Activated CD8-positive, alpha-beta memory T cell treated with anti-CD3 and anti-CD28 coated beads for 4 hours (primary cell): Measurements from ENCODE around the gene SLC35G1.

Experiments used
- DNase-seq, 2 donors: peaks; one replicate each; pipeline ENCODE4 v3.0.0-alpha.2; 2020; ENCODE audit warnings: low read depth in 2 of 2

The SLC35G1 gene

GRCh38 chr10:93876381-93876780 lies 17.4 kb upstream of the SLC35G1 start:
- DNase-seq, result no peak

DNA sequence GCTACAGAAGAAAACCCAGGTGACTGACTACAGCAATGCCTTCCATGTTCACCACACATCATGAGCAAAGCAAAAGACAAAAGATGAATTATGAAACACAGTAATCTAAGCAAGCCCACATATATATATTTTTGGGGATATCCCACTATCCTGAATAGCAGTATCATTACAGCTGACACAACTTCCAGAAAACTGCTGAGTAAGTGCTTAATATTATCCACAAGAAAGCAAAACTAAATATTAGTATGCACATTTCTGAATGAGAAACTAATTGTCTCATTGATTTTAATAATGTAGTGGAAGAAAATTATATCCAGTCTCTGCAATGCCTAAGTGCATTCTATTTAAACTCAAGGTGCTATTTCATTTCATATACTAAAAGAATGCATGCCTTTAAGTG lies 14.5 kb upstream of the SLC35G1 start:
- DNase-seq, result no peak

DNA sequence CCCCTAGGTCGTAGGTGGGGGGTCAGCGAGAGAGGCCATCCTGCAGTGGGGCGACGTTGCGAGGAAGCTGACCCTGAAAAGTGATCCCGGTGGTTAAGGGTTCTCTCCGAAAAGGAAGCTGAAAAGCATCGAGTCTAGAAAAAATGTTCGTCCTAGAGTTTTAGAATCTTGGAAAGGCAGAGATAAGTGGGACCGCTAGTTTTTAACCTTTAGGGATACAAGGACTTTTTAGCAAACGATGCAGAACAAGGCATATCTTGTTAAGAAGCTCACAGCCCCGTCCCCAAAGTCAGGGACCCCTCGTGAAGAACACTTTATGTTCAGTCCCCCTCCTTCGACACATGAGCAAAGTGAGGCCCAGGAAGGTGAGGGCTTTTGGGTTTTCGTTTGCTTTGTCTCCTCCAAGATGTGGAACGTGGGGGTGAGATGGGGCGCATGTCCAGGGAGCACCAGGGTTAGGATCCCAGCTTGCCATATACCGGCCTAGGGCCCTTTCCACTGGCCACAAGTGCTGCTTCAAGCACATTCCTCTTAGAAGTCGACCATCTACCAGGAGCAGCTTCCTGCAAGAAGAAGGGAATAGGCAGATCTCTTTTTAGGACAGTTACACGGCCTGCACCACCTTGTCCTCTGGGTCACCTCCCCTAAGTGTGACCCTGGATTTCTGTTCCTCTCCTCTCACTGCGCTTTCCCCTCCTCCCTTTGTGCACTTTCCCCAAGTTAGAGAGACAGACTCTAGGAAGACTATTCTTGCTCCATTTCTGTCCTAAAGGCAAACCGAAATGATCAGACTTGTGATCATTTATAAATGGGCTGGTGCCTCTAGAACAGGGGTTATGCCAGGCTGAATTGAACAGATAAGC lies 969 bp downstream of the SLC35G1 start:
- no peak for DNase-seq

DNA sequence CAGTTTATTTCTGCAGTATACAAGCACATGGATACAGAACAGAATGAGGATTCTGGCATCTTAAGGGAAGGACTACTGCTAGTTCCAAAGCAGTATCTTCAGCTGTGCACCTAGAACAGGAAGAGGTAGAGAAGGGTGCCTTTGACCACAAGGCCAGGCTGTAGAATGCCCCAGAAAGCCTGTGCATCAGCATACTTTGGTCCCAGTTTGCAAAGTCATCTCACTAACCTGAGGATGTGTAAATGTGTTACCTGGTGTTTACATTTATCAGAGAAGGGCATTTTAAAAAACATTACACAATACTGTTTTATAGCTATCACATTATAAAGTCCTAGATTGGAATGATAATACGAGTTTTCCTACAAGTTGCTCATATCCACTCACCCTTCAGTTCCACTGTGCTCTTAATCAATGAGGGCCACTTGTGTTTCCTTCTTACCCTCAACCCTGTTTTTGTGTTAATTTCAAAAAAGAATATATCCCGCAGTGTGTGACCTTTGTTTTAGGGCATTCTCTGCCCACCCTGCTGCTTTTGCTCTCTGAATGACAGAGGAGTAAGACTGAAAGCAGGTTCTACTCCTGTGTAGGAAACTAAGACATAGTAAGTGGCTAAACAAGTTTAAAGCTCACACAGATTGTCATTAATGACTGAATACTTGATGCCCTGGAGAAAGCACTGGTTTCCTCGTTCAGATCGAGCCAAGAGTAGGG lies 3.4 kb downstream of the SLC35G1 start:
- no peak for DNase-seq

- no peak for DNase-seq
Measured at GRCh38 chr10:93899109-93899508, 5.3 kb downstream of the SLC35G1 start.

DNA sequence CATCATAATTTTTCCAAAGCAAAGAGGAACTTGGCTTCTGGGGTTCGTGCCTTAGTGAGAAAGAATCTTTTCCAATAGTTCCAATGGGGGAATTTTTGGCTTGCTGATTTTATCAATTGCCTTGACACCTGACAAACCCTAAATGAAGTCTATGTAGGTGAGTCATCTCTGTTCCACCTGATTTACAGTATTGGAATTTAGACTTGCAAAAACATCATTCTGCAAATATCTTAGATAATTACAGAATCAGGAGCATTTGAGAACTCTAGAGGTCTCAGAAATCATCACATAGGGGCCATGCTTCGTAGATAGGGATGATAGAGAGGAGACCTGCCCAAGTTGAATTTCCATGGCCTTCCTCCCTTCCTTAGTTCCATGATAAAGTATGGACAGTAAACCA lies 9.3 kb downstream of the SLC35G1 start:
- no peak for DNase-seq

DNA sequence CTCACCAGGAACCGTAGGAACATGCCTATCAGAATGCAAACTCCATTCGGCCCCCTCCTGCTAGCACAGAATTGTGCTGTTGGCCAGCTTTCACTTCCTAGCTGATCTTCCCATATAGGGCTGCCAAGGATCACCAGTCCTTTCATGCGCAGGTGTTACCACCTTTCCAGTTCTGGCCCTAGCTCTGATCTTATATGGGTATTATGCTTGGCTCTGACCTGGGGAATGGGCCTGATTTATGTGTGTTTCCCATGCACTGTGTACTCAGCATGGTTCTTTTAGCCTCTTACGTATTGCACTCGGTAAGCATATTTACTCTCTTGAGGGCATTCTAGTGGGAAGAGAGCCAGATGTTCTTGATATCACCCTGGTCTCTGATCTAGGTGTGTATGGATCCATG lies 11.1 kb downstream of the SLC35G1 start:
- DNase-seq, result no peak

- DNase-seq, result no peak
Measured at GRCh38 chr10:93907059-93907458, 13.3 kb downstream of the SLC35G1 start.

DNA sequence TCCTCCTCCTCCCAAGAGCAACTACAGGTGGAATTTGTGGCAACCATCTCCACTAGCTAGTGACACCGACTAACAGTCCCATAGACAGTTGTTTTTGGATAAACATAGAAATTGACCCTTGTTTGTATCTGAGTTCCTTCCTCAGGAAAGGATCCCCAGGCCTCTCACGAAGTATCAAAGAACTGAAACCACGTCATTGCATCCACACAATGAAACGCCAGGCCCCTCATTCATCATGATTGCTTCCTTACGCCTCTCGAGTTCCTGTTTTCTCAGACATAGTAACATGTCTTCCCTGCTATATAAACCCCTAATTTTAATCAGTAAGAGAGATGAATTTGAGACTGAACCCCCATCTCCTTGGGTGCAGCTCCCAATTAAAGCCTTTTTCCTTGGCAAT lies 18.1 kb downstream of the SLC35G1 start:
- no peak for DNase-seq

DNA sequence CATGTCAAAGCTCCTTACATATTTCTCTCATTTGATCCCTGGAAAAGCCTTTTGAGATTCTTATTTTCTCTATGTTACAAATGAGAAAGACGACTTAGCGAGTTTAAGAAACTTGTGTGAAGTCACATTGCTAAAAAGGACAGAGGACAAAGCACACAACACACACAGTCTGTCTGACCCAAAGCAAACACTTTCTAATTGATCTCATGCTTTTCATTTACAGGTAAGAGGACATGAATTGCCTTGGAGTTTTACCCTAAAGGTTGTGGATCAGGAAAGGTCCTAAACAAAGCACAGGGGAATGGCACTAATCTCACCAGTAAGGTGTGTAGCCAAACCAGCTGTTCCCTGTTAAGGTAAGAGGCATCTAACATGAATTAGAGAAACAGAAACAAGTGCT lies 18.7 kb downstream of the SLC35G1 start:
- DNase-seq, result no peak

GRCh38 chr10:93913706-93914105 lies 19.9 kb downstream of the SLC35G1 start:
- DNase-seq, result no peak

- no peak for DNase-seq
Measured at GRCh38 chr10:93915598-93915997, 21.8 kb downstream of the SLC35G1 start.

- no peak for DNase-seq
Measured at GRCh38 chr10:93916257-93917063, 22.7 kb downstream of the SLC35G1 start.

DNA sequence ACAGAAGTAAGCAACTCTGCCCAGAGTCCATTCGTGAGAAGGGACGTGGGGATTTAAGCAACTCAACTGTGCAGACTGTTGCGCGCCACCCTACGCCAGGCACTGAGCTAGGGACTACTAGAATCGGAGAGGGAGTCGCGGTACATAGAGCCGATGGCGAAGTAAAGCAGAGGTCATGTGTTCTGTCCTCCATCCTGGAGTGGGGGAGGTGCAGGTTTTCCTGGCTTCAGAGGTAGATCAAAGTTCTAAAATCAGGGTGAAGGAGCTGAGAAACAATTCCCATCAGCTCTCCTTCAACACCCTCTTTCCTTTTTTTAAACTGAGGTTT lies 23.2 kb downstream of the SLC35G1 start:
- no peak for DNase-seq

GRCh38 chr10:93917821-93918220 lies 24.0 kb downstream of the SLC35G1 start:
- no peak for DNase-seq

DNA sequence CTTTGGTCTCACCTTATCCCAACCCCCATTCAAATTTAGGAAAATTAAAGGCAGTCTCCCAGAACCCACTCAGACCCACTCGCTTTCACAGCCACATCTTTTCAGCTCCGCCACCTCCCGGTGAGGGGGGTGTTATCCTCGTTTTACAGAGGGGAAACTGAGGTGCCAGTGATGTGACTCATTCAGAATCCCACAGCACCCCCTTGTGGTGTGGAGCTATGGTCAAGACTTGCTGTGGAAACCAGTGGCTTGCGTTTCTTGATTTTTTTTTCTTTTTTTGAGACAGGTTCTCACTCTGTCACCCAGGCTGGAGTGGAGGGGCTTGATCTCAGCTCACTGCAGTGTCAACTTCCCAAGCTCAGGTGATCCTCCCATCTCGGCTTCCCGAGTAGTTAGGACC lies 27.6 kb downstream of the SLC35G1 start:
- no peak for DNase-seq

GRCh38 chr10:93926613-93927012 lies 32.8 kb downstream of the SLC35G1 start:
- DNase-seq, result no peak

GRCh38 chr10:93938140-93938539 lies 44.4 kb downstream of the SLC35G1 start:
- DNase-seq, result no peak

DNA sequence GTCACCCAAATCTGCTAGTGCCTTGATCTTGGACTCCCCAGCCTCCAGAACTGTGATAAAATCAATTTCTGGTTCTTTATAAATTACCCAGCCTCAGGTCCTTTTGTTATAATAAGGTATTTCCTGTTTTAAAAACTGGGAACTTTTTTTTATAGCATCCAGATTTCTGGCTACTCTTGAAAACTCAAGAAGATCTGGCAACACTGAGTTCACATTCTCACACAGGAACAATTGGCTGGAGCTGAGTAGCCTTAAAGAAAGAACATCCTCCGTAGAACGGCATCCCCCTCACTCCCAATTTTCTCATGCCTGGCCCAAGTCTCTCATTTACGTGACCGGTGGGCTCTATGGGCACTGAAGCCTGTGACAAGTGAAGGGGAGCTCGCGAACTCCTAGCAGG lies 47.1 kb downstream of the SLC35G1 start:
- DNase-seq, result no peak

- DNase-seq, result no peak
Measured at GRCh38 chr10:93941606-93942005, 47.8 kb downstream of the SLC35G1 start.

DNA sequence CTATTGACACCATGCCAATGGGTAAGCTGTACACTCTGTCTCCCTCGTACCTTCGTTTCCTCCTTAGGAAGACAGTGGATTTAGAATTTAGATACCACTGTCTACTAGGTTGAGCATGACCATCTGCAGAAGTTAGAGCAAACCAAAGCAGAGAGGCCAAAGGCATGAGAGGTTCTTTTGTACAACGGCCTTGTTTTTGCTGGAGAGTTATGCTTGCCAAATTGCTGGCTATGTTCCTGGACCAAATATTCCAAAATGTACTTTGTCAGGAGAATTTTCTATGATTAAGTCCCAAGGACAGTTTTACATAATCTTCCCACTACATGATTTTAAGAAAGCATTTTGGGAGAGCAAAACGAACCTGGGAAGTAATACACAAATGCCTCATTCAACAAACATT lies 52.0 kb downstream of the SLC35G1 start:
- no peak for DNase-seq

DNA sequence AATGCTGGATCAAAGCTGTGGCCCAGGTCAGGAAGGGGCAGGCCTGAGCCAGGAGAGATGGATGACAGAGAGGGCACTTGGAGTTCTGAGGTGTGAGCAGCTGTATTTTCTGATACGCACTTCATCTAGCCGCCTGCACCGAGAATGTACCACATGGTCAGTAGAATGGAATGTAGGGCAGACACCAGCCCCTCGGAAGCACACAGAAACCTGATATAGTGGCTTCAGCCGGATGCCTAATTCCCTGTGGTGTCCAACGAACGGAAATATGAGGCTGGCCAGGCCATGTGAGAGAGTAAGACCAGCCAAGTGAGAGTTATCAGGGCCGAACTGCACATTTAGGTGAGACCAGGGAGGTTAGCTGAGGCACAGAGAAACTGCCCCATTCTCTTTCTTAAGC lies 53.3 kb downstream of the SLC35G1 start:
- DNase-seq, result no peak

DNA sequence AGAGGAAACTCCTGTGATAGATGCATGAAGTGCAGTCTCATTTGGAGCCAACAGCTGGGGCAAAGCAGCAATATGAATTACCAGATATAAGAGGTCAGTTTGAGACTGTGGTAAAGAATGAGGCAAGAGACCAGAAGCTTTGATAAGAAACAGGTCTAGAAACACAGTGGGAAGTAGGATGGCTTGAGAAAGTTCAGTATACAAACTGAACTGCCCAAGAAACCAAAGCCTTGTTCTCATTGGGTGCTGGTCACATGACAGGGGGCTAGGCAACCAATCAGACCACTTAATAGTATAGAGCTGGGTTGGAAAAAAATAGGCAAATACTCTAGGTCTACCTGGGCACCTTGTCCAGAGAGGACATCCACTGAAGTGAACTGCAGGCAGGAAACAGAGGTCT lies 53.7 kb downstream of the SLC35G1 start:
- no peak for DNase-seq
